ENCODE results near the gene WDR73.
"Not testable (repeated sequence)": the region's sequence is repeated elsewhere in the genome, so short reads cannot be mapped to it uniquely, and the experiment has no call there.

Gene WDR73

GRCh38 chr15:84653910-84654688 lies at the start of gene WDR73:
Gene WDR73 (minus strand): TSS chr15:84654283. CDS start chr15:84654274, 9 bp downstream.
- ATAC-seq = peak; percentile 90
- H3K9me3 Mint-ChIP-seq = no peaks in the 10 kb centered on the region
- H3K27ac Mint-ChIP-seq = peak within 1 kb of the TSS; percentile 92
- H3K4me3 Mint-ChIP-seq = peak within 1 kb of the TSS; percentile 96
- H3K4me1 Mint-ChIP-seq = peaks cover 57% of the 10 kb centered on the region
- no peaks in the 10 kb centered on the region for H3K27me3 Mint-ChIP-seq
- H3K36me3 Mint-ChIP-seq = peaks cover 18% of the 10 kb centered on the region

- Mint-ChIP-seq H3K27me3 (no peaks in the 10 kb centered on the region), H3K4me3 (no peak overlapping the region), H3K36me3 (peaks cover 30% of the 10 kb centered on the region), H3K4me1 (peaks cover 69% of the 10 kb centered on the region), H3K9me3 (no peaks in the 10 kb centered on the region), H3K27ac (no peak overlapping the region)
- no peak for ATAC-seq
These were observed 49.7 kb upstream of the WDR73 start for GRCh38 chr15:84703808-84704207.

- ATAC-seq = no peak
- Mint-ChIP-seq H3K27ac (no peak overlapping the region), H3K36me3 (peaks cover 23% of the 10 kb centered on the region), H3K4me3 (no peak overlapping the region), H3K27me3 (no peaks in the 10 kb centered on the region), H3K4me1 (peaks cover 66% of the 10 kb centered on the region), H3K9me3 (no peaks in the 10 kb centered on the region)
These were observed 48.9 kb upstream of the WDR73 start for GRCh38 chr15:84702961-84703482.

GRCh38 chr15:84699538-84700191 lies 45.6 kb upstream of the WDR73 start:
- peak; percentile 47 for ATAC-seq
- Mint-ChIP-seq H3K4me1 (peaks cover 52% of the 10 kb centered on the region), H3K27ac (peak overlapping the region; percentile 26), H3K9me3 (no peaks in the 10 kb centered on the region), H3K27me3 (no peaks in the 10 kb centered on the region), H3K4me3 (no peak overlapping the region), H3K36me3 (peaks cover 23% of the 10 kb centered on the region)

GRCh38 chr15:84697236-84697990 lies 43.3 kb upstream of the WDR73 start:
- ATAC-seq = no peak
- Mint-ChIP-seq H3K27ac (no peak overlapping the region), H3K4me3 (no peak overlapping the region), H3K9me3 (no peaks in the 10 kb centered on the region), H3K27me3 (no peaks in the 10 kb centered on the region), H3K36me3 (peaks cover 9% of the 10 kb centered on the region), H3K4me1 (peaks cover 33% of the 10 kb centered on the region)

- Mint-ChIP-seq H3K36me3 (peaks cover 14% of the 10 kb centered on the region), H3K9me3 (no peaks in the 10 kb centered on the region)
These were observed 42.7 kb upstream of the WDR73 start for GRCh38 chr15:84696757-84697156.

GRCh38 chr15:84690342-84690741 lies 36.3 kb upstream of the WDR73 start:
- peaks cover 4% of the 10 kb centered on the region for H3K9me3 Mint-ChIP-seq
- H3K27ac Mint-ChIP-seq = peak overlapping the region; percentile 36
- peaks cover 39% of the 10 kb centered on the region for H3K36me3 Mint-ChIP-seq
- peaks cover 43% of the 10 kb centered on the region for H3K4me1 Mint-ChIP-seq
- H3K4me3 Mint-ChIP-seq = no peak overlapping the region
- H3K27me3 Mint-ChIP-seq = no peaks in the 10 kb centered on the region
- no peak for ATAC-seq

More at GRCh38 chr15:84696757-84697156, 42.7 kb upstream of the WDR73 start:
- H3K4me3 Mint-ChIP-seq = no peak overlapping the region
- no peak overlapping the region for H3K27ac Mint-ChIP-seq
- no peak for ATAC-seq
- no peaks in the 10 kb centered on the region for H3K27me3 Mint-ChIP-seq
- peaks cover 38% of the 10 kb centered on the region for H3K4me1 Mint-ChIP-seq

GRCh38 chr15:84689858-84690257 lies 35.8 kb upstream of the WDR73 start:
- no peak overlapping the region for H3K4me3 Mint-ChIP-seq
- H3K9me3 Mint-ChIP-seq = peaks cover 4% of the 10 kb centered on the region
- no peak for ATAC-seq
- peaks cover 42% of the 10 kb centered on the region for H3K36me3 Mint-ChIP-seq
- no peaks in the 10 kb centered on the region for H3K27me3 Mint-ChIP-seq
- peak overlapping the region; percentile 36 for H3K27ac Mint-ChIP-seq
- H3K4me1 Mint-ChIP-seq = peaks cover 43% of the 10 kb centered on the region

GRCh38 chr15:84686446-84686845 lies 32.4 kb upstream of the WDR73 start:
- ATAC-seq = peak; percentile 80
- H3K27me3 Mint-ChIP-seq, H3K9me3 Mint-ChIP-seq: not testable (repeated sequence)
- Mint-ChIP-seq H3K36me3 (peaks cover 60% of the 10 kb centered on the region), H3K4me3 (peak overlapping the region; percentile 78), H3K4me1 (peaks cover 40% of the 10 kb centered on the region), H3K27ac (peak overlapping the region; percentile 79)

GRCh38 chr15:84685304-84685703 lies 31.2 kb upstream of the WDR73 start:
- Mint-ChIP-seq H3K4me3 (no peak overlapping the region), H3K27ac (no peak overlapping the region), H3K36me3 (peaks cover 53% of the 10 kb centered on the region), H3K27me3 (no peaks in the 10 kb centered on the region), H3K4me1 (peaks cover 33% of the 10 kb centered on the region), H3K9me3 (peaks cover 3% of the 10 kb centered on the region)
- ATAC-seq = no peak

GRCh38 chr15:84684092-84684491 lies 30.0 kb upstream of the WDR73 start:
- no peaks in the 10 kb centered on the region for H3K9me3 Mint-ChIP-seq
- peaks cover 48% of the 10 kb centered on the region for H3K36me3 Mint-ChIP-seq
- H3K27ac Mint-ChIP-seq = no peak overlapping the region
- no peak overlapping the region for H3K4me3 Mint-ChIP-seq
- no peaks in the 10 kb centered on the region for H3K27me3 Mint-ChIP-seq
- H3K4me1 Mint-ChIP-seq = peaks cover 29% of the 10 kb centered on the region
- no peak for ATAC-seq

GRCh38 chr15:84681831-84682230 lies 27.7 kb upstream of the WDR73 start:
- Mint-ChIP-seq H3K4me1 (peaks cover 14% of the 10 kb centered on the region), H3K36me3 (peaks cover 43% of the 10 kb centered on the region), H3K9me3 (no peaks in the 10 kb centered on the region), H3K27ac (peak overlapping the region; percentile 58), H3K27me3 (no peaks in the 10 kb centered on the region), H3K4me3 (no peak overlapping the region)
- ATAC-seq = peak; percentile 66

GRCh38 chr15:84671211-84671610 lies 17.1 kb upstream of the WDR73 start:
- H3K27me3 Mint-ChIP-seq = no peaks in the 10 kb centered on the region
- no peak for ATAC-seq
- no peaks in the 10 kb centered on the region for H3K9me3 Mint-ChIP-seq
- H3K4me3 Mint-ChIP-seq = no peak overlapping the region
- H3K4me1 Mint-ChIP-seq = peaks cover 13% of the 10 kb centered on the region
- peaks cover 52% of the 10 kb centered on the region for H3K36me3 Mint-ChIP-seq
- peak overlapping the region; percentile 25 for H3K27ac Mint-ChIP-seq

GRCh38 chr15:84669726-84670125 lies 15.6 kb upstream of the WDR73 start:
- no peak overlapping the region for H3K27ac Mint-ChIP-seq
- H3K9me3 Mint-ChIP-seq = no peaks in the 10 kb centered on the region
- H3K4me1 Mint-ChIP-seq = peaks cover 13% of the 10 kb centered on the region
- no peaks in the 10 kb centered on the region for H3K27me3 Mint-ChIP-seq
- no peak for ATAC-seq
- H3K4me3 Mint-ChIP-seq = no peak overlapping the region
- H3K36me3 Mint-ChIP-seq = peaks cover 58% of the 10 kb centered on the region

All from stimulated activated memory B cell treated with anti-CD40 and anti-IgM and Interleukin-4, amounts not matched to agents 10 μg/mL and 1 μg/mL and 100 μg/mL, for 72 hours (primary cell).